Measurements from ENCODE around the gene MYRF.

Gene MYRF

GRCh38 chr11:61750631-61751273, 1.7 kb upstream of the MYRF start:
- no peak overlapping the region for H3K27ac ChIP-seq
- no peak for DNase-seq (ENCODE audit: low spot score)
- H3K4me3 ChIP-seq: no peak overlapping the region
- TF ChIP-seq CTCF (IDR thresholded peaks at IDR 0.05): no peak

GRCh38 chr11:61751384-61751783, 1.1 kb upstream of the MYRF start:
- no peak overlapping the region for H3K27ac ChIP-seq
- no peak overlapping the region for H3K4me3 ChIP-seq

GRCh38 chr11:61752925-61753521, 587 bp downstream of the MYRF start:
- TF ChIP-seq CTCF (IDR thresholded peaks at IDR 0.05): no peak
- H3K27ac ChIP-seq: peak overlapping the region in 1 of 2 donors; percentile 70

More at GRCh38 chr11:61751384-61751783, 1.1 kb upstream of the MYRF start:
- DNase-seq (ENCODE audit: low spot score): no peak
- TF ChIP-seq CTCF (IDR thresholded peaks at IDR 0.05): no peak

GRCh38 chr11:61753672-61754071, 1.2 kb downstream of the MYRF start:
- TF ChIP-seq CTCF (IDR thresholded peaks at IDR 0.05): no peak
- peak overlapping the region; percentile 79 for H3K4me3 ChIP-seq
- DNase-seq (ENCODE audit: low spot score): no peak
- peak overlapping the region in 1 of 2 donors; percentile 70 for H3K27ac ChIP-seq

More at GRCh38 chr11:61752925-61753521, 587 bp downstream of the MYRF start:
- DNase-seq (ENCODE audit: low spot score): no peak
- H3K4me3 ChIP-seq: peak overlapping the region; percentile 79

- DNase-seq (ENCODE audit: low spot score): no peak
- Histone ChIP-seq H3K4me3 (peak overlapping the region; percentile 79), H3K27ac (peak overlapping the region in 1 of 2 donors; percentile 70)
- no peak for TF ChIP-seq CTCF (IDR thresholded peaks at IDR 0.05)
Measured at GRCh38 chr11:61754534-61755482, 2.4 kb downstream of the MYRF start.

GRCh38 chr11:61756147-61756451, 3.7 kb downstream of the MYRF start:
- H3K4me3 ChIP-seq: no peak overlapping the region
- no peak for DNase-seq (ENCODE audit: low spot score)
- H3K27ac ChIP-seq: peak overlapping the region in 1 of 2 donors; percentile 70
- no peak for TF ChIP-seq CTCF (IDR thresholded peaks at IDR 0.05)
